Stimulated activated CD4-positive, alpha-beta T cell treated with anti-CD3 and anti-CD28 coated beads, Interleukin-1b, Interleukin-23, amount 100 ng/mL, for 1 hour (primary cell): ENCODE measurements around the gene SCP2.

Experiments
- DNase-seq, 2 donors: peaks; one replicate each; pipeline ENCODE4 v3.0.0-alpha.2; 2020; ENCODE audit warnings: low read depth in 2 of 2

Gene SCP2

GRCh38 chr1:53037159-53037558, 110.1 kb downstream of the SCP2 start:
- no peak for DNase-seq

DNA sequence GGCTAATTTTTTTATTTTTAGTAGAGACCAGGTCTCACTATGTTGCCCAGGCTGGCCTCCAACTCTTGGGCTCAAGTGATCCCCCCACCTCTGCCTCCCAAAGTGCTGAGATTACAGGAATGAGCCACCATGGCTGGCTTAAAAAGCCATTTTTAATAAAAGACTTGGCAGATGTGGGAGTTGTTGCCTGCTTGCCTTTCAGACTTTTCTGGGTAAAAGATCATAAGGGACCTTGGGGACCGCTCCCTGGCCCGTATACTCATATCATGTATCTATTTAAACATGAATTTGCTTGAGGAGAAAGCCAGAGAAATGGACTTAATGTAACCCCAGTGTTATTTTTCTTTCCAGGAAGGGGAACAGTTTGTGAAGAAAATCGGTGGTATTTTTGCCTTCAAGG, 111.5 kb downstream of the SCP2 start:
- DNase-seq, result no peak

DNA sequence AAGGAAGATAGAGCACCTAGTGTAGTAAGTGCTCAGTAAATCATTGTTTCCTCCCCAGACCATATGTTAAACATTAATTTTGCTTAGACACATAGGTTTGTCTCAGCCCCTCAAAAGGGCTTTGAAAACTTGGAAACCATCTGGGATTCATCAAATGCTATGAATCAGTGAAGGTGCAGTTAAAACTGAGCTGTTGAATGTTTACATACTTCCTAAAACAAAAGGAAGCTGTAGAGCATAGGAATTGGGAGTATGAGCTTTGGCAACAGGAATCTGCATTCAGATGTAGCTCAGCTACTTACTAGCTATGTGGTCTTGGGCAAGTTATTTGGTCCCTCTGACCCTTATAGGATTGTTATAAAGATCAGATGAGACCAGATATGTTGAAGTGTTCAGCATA, 116.2 kb downstream of the SCP2 start:
- no peak for DNase-seq

- no peak for DNase-seq
Measured at GRCh38 chr1:53044926-53045325, 117.8 kb downstream of the SCP2 start.

- DNase-seq, result no peak
Measured at GRCh38 chr1:53046930-53047329, 119.9 kb downstream of the SCP2 start.

GRCh38 chr1:53047737-53048736, 121.0 kb downstream of the SCP2 start:
- DNase-seq, result no peak

DNA sequence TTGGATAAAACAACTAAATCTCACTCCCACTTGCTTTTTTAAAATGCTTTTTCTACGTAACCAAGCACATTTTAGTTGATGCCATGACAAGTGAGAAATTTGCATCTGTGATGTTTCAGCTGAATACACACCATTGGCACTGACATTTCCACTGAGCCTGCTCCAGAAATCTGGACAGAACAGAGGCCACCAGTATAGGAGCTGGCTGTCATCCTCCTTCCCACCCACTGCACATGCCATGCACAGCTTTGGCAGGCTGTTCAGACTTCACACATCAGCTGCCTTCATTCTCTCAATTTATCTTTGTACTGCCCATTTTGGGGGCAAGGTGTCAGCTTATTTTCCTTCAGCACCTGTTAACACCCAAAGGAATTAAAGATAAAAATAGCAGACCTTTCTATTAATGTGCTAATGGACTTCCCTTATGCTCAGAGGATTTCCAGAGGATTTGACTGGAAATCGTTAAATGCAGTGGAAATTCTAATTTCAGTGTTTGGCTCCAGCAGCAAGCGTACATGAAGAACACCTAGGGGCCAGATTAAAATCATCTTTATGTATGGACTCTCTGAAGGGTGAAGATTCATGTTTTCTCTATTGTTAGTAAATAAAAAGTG, 122.0 kb downstream of the SCP2 start:
- no peak for DNase-seq

GRCh38 chr1:53049574-53049967, 122.5 kb downstream of the SCP2 start:
- no peak for DNase-seq

- DNase-seq, result no peak
Measured at GRCh38 chr1:53050310-53050709, 123.2 kb downstream of the SCP2 start.

DNA sequence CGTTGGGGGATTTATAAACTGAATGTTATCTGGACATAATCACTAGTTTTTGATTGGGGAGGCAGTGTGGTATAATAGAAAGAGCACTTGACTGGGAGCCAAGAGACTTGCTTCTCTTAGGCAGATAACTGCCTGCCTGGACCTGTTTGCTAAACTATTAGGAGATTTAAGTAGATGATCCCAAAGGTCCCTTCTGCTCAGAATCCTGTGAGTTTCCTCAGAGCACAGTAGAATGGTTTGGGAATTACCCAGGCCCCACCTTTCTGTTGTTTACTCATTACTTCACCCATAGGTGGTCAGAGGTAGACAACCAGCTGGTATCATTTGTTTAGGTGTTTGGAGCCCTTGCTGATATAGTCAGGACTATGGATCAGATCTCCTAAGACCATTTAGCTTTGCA, 124.6 kb downstream of the SCP2 start:
- DNase-seq, result no peak

GRCh38 chr1:53057127-53057526, 130.1 kb downstream of the SCP2 start:
- DNase-seq, result no peak

- DNase-seq, result no peak
Measured at GRCh38 chr1:53060579-53060978, 133.5 kb downstream of the SCP2 start.

DNA sequence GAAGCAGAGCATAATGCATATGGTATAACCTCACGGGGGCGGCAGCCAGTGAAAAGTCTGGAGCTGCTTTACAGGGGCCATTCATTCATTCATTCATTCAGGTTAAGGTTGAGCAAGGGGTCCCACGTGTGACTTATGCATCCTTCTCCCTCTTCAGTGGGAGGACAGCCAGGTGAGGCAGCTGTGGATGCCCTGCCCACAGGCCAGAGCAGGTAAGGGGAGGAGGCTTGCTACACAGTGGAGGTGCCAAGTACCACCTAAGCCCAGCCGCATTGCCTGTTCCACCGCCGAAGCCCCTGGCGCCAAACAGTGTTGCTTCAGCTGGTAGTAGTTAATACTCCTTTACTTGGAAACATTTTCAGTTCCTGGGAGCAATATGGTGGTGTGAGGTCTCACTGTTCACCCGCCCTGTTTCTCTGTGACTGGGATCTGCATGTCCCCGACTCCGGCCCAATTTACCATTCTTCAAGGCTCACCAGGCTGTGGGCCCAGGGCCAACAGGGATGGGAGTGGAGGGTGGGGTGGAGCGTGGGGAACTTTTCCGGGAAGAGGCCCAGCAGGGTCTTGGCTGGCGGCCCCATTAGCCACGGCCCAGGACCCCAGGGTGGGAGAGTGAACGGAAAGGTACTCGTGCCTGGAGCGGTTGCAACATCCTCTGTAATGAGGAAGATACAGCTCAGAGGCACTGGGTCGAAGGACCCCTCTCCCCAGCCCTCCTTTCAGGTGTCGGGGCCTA, 134.2 kb downstream of the SCP2 start:
- no peak for DNase-seq

DNA sequence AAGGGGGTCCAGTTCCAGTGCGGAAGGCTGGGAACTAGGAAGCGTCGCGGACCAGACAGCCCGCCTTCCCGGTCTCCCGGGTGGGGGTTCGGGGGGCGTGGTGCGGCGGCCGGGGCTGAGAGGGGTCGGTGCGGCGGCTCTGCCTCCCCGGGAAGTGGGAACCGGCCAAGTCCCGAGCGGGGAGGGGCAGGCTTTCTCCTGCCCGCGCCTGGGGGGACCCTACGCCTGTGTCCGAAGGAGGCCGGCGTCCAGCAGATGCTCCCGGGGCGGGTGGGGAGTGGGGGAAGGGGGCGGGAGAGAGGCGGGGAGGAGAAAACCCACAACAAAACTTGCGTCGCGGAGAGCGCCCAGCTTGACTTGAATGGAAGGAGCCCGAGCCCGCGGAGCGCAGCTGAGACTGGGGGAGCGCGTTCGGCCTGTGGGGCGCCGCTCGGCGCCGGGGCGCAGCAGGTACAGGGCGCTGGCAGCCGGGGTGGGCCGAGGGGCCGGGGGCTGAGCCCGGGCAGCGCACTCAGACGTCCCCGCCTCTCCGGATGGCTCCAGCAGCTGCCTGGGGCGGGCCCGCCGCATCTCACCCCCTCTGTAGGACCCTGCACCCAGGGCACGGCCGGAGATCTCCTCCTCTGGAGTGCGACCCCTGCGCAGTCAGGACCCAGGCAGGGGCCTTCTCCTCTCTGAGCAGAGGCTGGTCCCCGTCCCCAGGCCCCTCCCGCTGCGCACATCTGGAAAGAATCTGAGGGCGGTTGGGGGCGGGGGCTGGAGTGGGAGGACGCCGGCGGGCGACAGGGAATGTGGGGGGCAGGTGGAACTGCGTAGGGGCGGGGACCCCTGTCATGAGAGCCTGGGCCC, 135.0 kb downstream of the SCP2 start, which contains the start of gene PODN:
PODN (plus strand) TSS at position 355 of the 849 bp plus-strand sequence. CDS start 7,643 bp downstream, outside the sequence.
- no peak for DNase-seq

DNA sequence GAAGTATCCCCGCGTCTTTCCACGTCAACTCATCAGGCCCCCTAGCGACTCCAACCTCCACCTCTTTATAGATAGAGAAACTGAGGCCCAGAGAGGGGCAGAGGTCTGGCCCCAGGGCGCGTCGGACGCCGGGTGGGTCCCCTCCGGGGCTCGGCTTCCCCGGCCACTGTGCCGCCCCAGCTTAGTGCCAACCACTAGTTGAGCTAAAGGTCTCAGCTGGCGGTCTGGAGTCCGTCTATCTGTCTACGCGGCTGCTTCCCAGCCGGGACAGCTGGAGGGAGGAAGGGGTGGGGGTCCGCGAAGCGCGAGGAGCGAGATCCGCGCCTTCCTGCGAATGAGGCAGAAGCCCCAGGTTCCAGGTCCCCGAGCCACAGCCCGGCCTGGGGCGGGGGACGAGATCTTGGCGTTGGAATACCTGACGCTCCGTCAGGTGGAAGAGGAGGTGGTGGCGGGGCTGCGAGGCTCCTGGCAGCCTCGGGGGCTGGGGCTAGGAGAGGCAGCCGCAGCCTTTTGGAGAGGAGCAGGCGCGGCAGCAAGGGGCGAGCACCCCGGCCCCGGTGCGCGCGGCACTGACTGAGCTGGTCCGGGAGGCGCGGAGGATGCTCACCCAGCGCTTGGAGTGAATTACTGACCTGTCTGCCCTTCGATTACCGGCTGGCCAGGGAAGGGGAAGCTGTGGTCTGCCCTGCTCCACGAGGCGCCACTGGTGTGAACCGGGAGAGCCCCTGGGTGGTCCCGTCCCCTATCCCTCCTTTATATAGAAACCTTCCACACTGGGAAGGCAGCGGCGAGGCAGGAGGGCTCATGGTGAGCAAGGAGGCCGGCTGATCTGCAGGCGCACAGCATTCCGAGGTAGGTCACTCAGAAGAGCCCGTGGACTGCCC, 135.9 kb downstream of the SCP2 start:
- no peak for DNase-seq

DNA sequence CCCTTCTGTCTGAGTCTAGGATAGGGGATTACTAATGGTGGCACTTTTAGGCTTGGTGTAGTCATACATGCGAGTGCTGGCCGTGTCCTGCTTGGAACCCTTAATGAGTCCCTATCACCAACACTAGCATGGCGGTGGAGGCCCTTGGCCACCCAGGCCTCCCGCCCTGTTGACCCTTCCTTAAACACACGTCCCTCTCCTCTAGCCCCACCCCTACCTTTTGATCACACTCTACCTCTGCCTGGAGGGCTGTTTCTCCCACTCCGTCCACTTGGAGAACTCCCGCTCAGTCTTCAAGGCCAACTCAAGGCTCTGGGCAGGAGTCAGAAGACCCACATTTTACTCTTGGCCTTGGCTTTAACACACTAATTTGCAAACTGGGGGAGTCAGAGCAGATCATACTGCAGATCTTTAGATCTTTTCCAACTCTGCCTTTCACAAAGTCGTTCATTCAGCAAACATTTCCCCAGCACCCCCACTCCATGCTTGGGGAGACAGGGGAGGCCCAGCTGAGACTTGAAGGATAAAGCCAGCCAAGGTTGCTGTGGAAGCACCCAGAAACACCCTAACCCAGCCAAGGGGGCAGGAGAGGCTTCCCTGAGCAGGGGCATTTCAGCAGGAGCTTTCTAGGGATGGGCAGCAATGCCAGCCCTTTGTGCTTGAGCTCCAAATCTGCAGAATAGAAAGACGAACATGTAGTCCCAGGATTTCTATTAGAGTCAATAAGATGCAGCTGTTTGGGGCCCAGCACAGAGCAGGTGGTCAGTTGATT, 136.9 kb downstream of the SCP2 start:
- DNase-seq, result no peak

DNA sequence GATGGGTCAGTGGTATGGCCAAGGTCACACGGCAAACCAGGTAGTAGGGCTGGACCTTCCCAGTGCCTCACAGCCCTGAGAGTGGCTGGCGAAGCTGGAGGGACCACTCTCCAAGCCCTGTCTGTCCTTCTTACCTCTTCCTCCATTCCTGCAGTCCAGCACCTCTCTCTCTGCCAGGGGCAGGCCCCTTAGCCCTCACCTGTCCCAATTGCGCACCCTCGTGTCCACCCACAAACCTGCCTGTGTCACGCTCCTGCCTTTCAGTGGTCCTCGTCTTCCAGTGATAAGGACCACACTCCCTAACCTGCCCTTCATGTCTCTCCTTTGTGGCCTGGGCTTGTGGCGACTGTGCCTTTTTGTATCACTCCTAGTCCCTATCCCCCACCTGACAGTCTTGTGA, 138.3 kb downstream of the SCP2 start:
- DNase-seq, result no peak

GRCh38 chr1:53066488-53066887, 139.4 kb downstream of the SCP2 start:
- no peak for DNase-seq

DNA sequence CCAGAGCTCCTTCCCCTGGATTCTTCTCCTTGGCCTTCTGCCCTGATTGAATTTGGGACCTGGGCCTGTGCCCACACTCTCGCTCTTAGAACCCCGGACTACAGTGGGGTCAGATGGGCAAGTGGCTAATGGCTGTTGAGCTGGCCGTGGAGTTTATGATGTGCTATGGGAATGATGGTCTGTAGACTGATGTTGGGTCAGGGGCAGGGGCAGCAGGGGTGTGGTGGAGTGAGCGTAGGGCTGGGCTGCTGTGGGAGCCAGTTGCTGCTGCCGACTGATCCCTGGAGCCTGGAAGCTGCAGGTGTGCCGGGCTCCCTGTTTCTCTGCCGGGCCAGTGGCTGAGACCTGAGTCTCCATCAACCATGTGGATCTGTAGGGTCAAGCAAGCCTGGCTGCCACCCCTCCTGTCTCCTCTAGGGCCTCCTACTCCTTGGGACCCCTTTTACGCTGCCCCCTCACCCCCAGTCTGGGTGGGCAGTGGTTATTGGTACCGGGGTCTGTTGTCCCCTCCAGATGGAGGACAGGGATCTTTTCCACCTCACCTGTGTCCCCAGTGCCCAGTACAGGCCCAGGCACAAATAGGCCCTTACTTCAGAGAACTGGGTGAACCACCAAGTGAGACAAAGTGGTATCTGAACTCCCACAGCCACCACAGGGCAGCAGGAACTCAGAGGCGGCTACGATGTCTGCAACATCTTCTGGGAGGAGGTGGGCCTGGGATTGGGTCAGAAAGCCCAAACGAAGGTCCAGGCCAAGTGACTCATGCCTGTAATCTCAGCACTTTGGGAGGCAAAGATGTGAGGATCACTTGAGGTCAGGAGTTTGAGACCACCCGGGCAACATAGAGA, 140.0 kb downstream of the SCP2 start:
- no peak for DNase-seq
